Spleen (tissue), 7 donors: Measurements from ENCODE around the gene PARVG.

Experiments
- POLR2AphosphoS5 ChIP-seq, 3 donors: sonication (generic); formaldehyde crosslinking; IDR thresholded peaks; one replicate each; pipeline ENCODE4 v1.5.1; 2017; ENCODE audit warnings: antibody characterized with exemption in 3 of 3
- TF ChIP-seq, protein P1 (sequence below), 11 experiments: fragments of 200-600 bp in 7 of 11; fragments of 450-650 bp in 4 of 11; sonication (generic) in 4 of 11; IDR thresholded peaks in 8 of 11; conservative IDR thresholded peaks in 3 of 11; 1 replicate in 7 of 11; 2 replicates in 4 of 11; pipeline versions ENCODE4 v1.4.0 to v1.8.0; 2016 to 2021; ENCODE audit warnings: antibody characterized with exemption in 11 of 11, inconsistent platforms in 4 of 11, mild to moderate bottlenecking in 1 of 11
- donor health status: DM: no; HTN: no; CAD: no; lungs with moderate emphysema.
- donor health status: DM: no; HTN: no; CAD: no.
- donor health status: DM: no; HTN: no; CAD: no.

GRCh38 chr22:44193535-44193891 is 12.8 kb downstream of the PARVG start:
- no peak for TF ChIP-seq POLR2AphosphoS5 (IDR thresholded peaks at IDR 0.05)
- TF ChIP-seq, protein P1, sequence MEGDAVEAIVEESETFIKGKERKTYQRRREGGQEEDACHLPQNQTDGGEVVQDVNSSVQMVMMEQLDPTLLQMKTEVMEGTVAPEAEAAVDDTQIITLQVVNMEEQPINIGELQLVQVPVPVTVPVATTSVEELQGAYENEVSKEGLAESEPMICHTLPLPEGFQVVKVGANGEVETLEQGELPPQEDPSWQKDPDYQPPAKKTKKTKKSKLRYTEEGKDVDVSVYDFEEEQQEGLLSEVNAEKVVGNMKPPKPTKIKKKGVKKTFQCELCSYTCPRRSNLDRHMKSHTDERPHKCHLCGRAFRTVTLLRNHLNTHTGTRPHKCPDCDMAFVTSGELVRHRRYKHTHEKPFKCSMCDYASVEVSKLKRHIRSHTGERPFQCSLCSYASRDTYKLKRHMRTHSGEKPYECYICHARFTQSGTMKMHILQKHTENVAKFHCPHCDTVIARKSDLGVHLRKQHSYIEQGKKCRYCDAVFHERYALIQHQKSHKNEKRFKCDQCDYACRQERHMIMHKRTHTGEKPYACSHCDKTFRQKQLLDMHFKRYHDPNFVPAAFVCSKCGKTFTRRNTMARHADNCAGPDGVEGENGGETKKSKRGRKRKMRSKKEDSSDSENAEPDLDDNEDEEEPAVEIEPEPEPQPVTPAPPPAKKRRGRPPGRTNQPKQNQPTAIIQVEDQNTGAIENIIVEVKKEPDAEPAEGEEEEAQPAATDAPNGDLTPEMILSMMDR (IDR thresholded peaks at IDR 0.05 in 8 of 11, conservative IDR thresholded peaks at IDR 0.05 in 3 of 11), result no peak
